SK-N-SH treated with all-trans-retinoic acid at 6 μM for 48 hours (cell line): ENCODE results near the gene CAPN1.

Experiments
- PATZ1 ChIP-seq: fragments of 250-450 bp; sonication (Bioruptor Pico); IDR thresholded peaks from 2 replicates; pipeline ENCODE4 v1.8.0; 2020; ENCODE audit warnings: mild to moderate bottlenecking, moderate library complexity, borderline replicate concordance
- POU6F1 ChIP-seq: fragments of 250-450 bp; sonication (Bioruptor Pico); IDR thresholded peaks from 2 replicates; pipeline ENCODE4 v1.8.0; 2021; ENCODE audit warnings: low read depth, mild to moderate bottlenecking, moderate library complexity, borderline replicate concordance
- PPARA ChIP-seq: fragments of 250-450 bp; sonication (Bioruptor Pico); IDR thresholded peaks from 2 replicates; pipeline ENCODE4 v1.5.0; 2020; ENCODE audit warnings: mild to moderate bottlenecking, borderline replicate concordance
- RARB ChIP-seq: fragments of 250-450 bp; sonication (Bioruptor Pico); IDR thresholded peaks from 2 replicates; pipeline ENCODE4 v1.8.0; 2021; ENCODE audit warnings: mild to moderate bottlenecking, moderate library complexity
- TCF4 ChIP-seq: fragments of 250-450 bp; sonication (Bioruptor Pico); IDR thresholded peaks from 2 replicates; pipeline ENCODE4 v1.8.0; 2021; ENCODE audit warnings: mild to moderate bottlenecking, moderate library complexity, borderline replicate concordance
- TOX ChIP-seq: fragments of 250-450 bp; sonication (Bioruptor Pico); IDR thresholded peaks from 2 replicates; pipeline ENCODE4 v1.8.0; 2021; ENCODE audit warnings: mild to moderate bottlenecking, moderate library complexity, borderline replicate concordance
- TSHZ2 ChIP-seq: fragments of 250-450 bp; sonication (Bioruptor Pico); IDR thresholded peaks from 2 replicates; pipeline ENCODE4 v1.5.0; 2020; ENCODE audit warnings: mild to moderate bottlenecking, moderate library complexity
- ZC3H10 ChIP-seq: fragments of 250-450 bp; sonication (Bioruptor Pico); IDR thresholded peaks from 2 replicates; pipeline ENCODE4 v1.5.1; 2021; ENCODE audit warnings: mild to moderate bottlenecking, moderate library complexity
- ZFP3 ChIP-seq: fragments of 250-450 bp; sonication (Bioruptor Pico); IDR thresholded peaks from 2 replicates; pipeline ENCODE4 v1.5.0; 2020; ENCODE audit warnings: mild to moderate bottlenecking, moderate library complexity
- ZNF565 ChIP-seq: fragments of 450-650 bp; formaldehyde crosslinking; conservative IDR thresholded peaks from 2 replicates; pipeline ENCODE4 v1.5.0; 2020; ENCODE audit warnings: low read depth, mild to moderate bottlenecking, moderate library complexity
- ZNF8 ChIP-seq: fragments of 450-650 bp; formaldehyde crosslinking; IDR thresholded peaks from 2 replicates; pipeline ENCODE4 v1.5.0; 2020; ENCODE audit warnings: mild to moderate bottlenecking, moderate library complexity
- TF ChIP-seq, protein P1 (sequence below): fragments of 250-450 bp; sonication (Bioruptor Pico); IDR thresholded peaks from 2 replicates; pipeline ENCODE4 v1.5.1; 2020; ENCODE audit warnings: low read depth, mild to moderate bottlenecking, moderate library complexity

- TF ChIP-seq TSHZ2 (CRISPR knock-in tag) (no peak), TCF4 (CRISPR knock-in tag) (no peak), ZC3H10 (no peak), PATZ1 (CRISPR knock-in tag) (no peak), RARB (CRISPR knock-in tag) (no peak), ZNF565 (no peak), TOX (CRISPR knock-in tag) (no peak), ZNF8 (CRISPR knock-in tag) (no peak), POU6F1 (no peak), PPARA (CRISPR knock-in tag) (no peak), ZFP3 (no peak)
- TF ChIP-seq, protein P1, sequence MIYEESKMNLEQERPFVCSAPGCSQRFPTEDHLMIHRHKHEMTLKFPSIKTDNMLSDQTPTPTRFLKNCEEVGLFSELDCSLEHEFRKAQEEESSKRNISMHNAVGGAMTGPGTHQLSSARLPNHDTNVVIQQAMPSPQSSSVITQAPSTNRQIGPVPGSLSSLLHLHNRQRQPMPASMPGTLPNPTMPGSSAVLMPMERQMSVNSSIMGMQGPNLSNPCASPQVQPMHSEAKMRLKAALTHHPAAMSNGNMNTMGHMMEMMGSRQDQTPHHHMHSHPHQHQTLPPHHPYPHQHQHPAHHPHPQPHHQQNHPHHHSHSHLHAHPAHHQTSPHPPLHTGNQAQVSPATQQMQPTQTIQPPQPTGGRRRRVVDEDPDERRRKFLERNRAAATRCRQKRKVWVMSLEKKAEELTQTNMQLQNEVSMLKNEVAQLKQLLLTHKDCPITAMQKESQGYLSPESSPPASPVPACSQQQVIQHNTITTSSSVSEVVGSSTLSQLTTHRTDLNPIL (CRISPR knock-in tag) = no peak
These were observed 25.5 kb upstream of the CAPN1 start for GRCh38 chr11:65156256-65156655.
